Hair follicular keratinocyte (primary cell): ENCODE measurements around the gene MED14. TPM values are rescaled to one million over a fixed set of nuclear protein-coding genes. Genes with fewer than 3 reads are reported as not detected.

Source experiments
- total RNA-seq: library from RNA; depleted of rRNA; stranded (reverse); fragments of >200 nt; gene quantifications from 2 replicates; pipeline ENCODE4 v1.2.3, GENCODE V29; 2015

The MED14 gene
- total RNA-seq, result 15.3 and 17.2 TPM in 2 replicates

GRCh38 chrX:40735325-40736169, at the start of gene MED14:
Gene MED14, minus strand, starts transcription at chrX:40735542. Its CDS starts 130 bp downstream, at chrX:40735412.

GRCh38 chrX:40647307-40648197, 87.8 kb downstream of the MED14 start, which contains the start of gene CXorf38:
Gene CXorf38, minus strand, starts transcription at chrX:40647561. Its CDS starts 41 bp downstream, at chrX:40647520.

GRCh38 chrX:40623139-40623536, 112.2 kb downstream of the MED14 start, which contains the start of gene MPC1L:
Gene MPC1L, plus strand, starts transcription at chrX:40623428. Its CDS starts 138 bp downstream, at chrX:40623566.

Other genes with a start within 250 kb of the MED14 start
- 82.5 and 131 TPM in 2 replicates for gene ATP6AP2, start 154.6 kb downstream of the MED14 start, total RNA-seq
- not detected in 2 replicates for gene MPC1L, start 112.1 kb downstream of the MED14 start, total RNA-seq
- gene CXorf38, start 88.0 kb downstream of the MED14 start, total RNA-seq, result 17.4 and 26.2 TPM in 2 replicates